Measurements from ENCODE around the gene TBC1D22A. TPM values are rescaled to one million over a fixed set of nuclear protein-coding genes. Genes with fewer than 3 reads are reported as not detected.

TBC1D22A gene, protein sequence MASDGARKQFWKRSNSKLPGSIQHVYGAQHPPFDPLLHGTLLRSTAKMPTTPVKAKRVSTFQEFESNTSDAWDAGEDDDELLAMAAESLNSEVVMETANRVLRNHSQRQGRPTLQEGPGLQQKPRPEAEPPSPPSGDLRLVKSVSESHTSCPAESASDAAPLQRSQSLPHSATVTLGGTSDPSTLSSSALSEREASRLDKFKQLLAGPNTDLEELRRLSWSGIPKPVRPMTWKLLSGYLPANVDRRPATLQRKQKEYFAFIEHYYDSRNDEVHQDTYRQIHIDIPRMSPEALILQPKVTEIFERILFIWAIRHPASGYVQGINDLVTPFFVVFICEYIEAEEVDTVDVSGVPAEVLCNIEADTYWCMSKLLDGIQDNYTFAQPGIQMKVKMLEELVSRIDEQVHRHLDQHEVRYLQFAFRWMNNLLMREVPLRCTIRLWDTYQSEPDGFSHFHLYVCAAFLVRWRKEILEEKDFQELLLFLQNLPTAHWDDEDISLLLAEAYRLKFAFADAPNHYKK
- total RNA-seq: 17.5 and 18.0 TPM in 2 replicates

DNA sequence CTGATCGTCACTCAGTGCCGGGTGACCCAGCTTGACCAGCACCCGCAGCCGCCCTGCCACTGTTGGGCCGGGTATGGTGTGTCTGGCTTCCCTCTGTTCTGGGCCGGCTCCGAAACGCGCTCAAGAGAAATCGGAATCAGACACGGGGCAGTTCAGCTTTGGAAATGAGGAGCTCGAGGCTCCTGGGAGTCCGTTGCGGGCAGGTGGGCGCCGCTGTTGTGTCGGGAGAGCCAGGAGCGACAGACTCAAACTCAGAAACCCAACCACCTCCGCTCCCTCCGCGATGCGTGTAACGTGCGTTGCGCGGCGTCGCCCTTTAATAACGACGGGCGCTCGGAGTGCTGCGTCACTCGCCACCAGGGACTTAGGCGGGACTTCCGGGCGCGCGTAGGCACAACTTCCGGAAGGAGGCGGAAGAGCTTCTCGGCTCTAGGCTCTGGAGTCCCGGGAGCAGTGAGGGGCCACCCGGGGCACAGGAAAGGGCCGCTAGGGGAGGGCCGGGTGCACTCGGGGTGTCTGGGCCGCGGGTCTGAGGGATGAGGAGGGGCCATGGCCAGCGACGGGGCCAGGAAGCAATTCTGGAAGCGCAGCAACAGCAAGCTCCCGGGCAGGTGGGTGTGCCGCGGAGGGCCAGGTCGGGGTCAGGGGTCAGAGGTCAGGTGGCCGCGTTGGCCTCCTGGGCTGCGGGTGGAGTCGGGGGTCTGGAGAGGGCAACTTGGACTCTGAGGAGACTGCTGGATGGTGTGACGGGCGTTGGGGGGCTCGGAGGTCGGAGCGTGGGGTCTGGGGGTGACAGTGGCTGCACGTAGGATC lies at the start of gene TBC1D22A:
TSS of gene TBC1D22A (plus strand) at position 413 of the 813 bp plus-strand sequence. CDS start at position 550, 137 bp downstream.

DNA sequence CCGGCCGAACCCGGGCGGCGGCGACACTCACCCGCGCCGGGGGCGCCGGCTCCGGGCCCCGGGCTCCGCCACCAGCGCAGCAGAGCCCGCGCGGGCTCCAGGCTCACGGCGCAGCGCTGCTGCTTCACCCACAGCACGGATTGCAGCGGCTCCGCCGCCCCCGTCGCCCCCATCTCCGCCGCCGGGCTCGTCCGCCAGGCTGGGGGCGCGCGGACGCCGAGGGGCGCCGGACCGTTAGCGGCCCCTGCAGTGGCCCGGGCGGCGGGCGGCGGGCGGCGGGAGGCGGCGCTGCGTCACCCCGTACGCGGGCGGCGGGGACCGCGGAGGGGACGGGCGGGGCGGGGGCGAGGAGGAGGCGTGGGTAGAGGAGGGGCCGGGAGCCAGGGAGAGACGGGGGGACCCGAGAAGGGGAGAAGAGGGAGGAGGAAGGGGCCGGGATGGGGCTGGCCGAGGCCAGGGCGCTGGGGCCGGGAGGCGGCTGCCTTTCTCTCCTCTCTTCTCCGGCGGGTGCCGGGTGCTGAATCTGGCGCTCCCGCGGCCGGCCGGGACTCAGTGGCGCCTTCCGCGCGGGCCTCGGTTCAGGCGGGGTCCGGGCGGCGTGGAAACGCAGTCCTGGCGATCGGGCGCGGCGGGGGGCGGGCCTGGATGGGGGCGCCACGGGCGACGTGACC lies 24.3 kb upstream of the TBC1D22A start, which contains the start of gene CERK:
TSS of gene CERK (minus strand) at position 277 of the 671 bp plus-strand sequence. CDS start at position 173, 104 bp downstream.

Other genes with a start within 250 kb of the TBC1D22A start
- gene CELSR1, start 225.0 kb upstream of the TBC1D22A start, total RNA-seq: 1.6 and 5.2 TPM in 2 replicates
- 6.2 and 117 TPM in 2 replicates for gene GRAMD4, start 142.3 kb upstream of the TBC1D22A start, total RNA-seq
- 34.0 and 55.9 TPM in 2 replicates for gene CERK, start 24.4 kb upstream of the TBC1D22A start, total RNA-seq